Endodermal cell (in vitro differentiated cells): ENCODE data around the gene CORO2B. TPM values are rescaled to one million over a fixed set of nuclear protein-coding genes. Genes with fewer than 3 reads are reported as not detected.

ENCODE experiments used
- DNase-seq: peaks from one replicate; pipeline ENCODE4 v3.0.0-alpha.2; 2017
- H3K27ac ChIP-seq: 2 replicates; pipeline ENCODE4 v1.5.1; 2013; ENCODE audit warnings: mild to moderate bottlenecking, low read depth, low read length, moderate library complexity
- H3K27me3 ChIP-seq: 2 replicates; pipeline ENCODE4 v1.6.1; 2013; ENCODE audit warnings: mild to moderate bottlenecking, low read length, moderate library complexity; ENCODE audit not compliant: insufficient read depth, control insufficient read depth, poor library complexity, severe bottlenecking
- H3K36me3 ChIP-seq: 2 replicates; pipeline ENCODE4 v1.7.0; 2013; ENCODE audit warnings: mild to moderate bottlenecking, low read length, moderate library complexity; ENCODE audit not compliant: control insufficient read depth, insufficient read depth
- H3K4me1 ChIP-seq: one replicate; pipeline ENCODE4 v1.7.0; 2013; ENCODE audit warnings: low read length; ENCODE audit not compliant: control insufficient read depth, insufficient read depth
- H3K4me3 ChIP-seq: 2 replicates; pipeline ENCODE4 v1.5.1; 2013; ENCODE audit warnings: mild to moderate bottlenecking, low read length, moderate library complexity
- H3K9ac ChIP-seq: 2 replicates; pipeline ENCODE4 v1.6.1; 2013; ENCODE audit warnings: mild to moderate bottlenecking, low read length, moderate library complexity; ENCODE audit not compliant: poor library complexity, severe bottlenecking; ENCODE audit errors: extremely low read depth
- H3K9me3 ChIP-seq: 2 replicates; pipeline ENCODE4 v1.6.1; 2013; ENCODE audit warnings: mild to moderate bottlenecking, low read length, moderate library complexity; ENCODE audit not compliant: control insufficient read depth
- H3K27ac Mint-ChIP-seq: 2 replicates; pipeline ENCODE4 v1.8.0; 2020; ENCODE audit warnings: mixed read lengths
- H3K27me3 Mint-ChIP-seq: 2 replicates; pipeline ENCODE4 v1.8.0; 2021; ENCODE audit warnings: mild to moderate bottlenecking, mixed read lengths; ENCODE audit not compliant: insufficient read depth
- H3K36me3 Mint-ChIP-seq: 2 replicates; pipeline ENCODE4 v1.8.0; 2020; ENCODE audit warnings: low read depth, mixed read lengths
- H3K4me1 Mint-ChIP-seq: 2 replicates; pipeline ENCODE4 v1.8.0; 2020; ENCODE audit warnings: mixed read lengths
- H3K4me3 Mint-ChIP-seq: 2 replicates; pipeline ENCODE4 v1.8.0; 2020; ENCODE audit warnings: mild to moderate bottlenecking, moderate library complexity, mixed read lengths
- H3K9me3 Mint-ChIP-seq: 2 replicates; pipeline ENCODE4 v1.8.0; 2020; ENCODE audit warnings: mild to moderate bottlenecking, mixed read lengths
- CTCF ChIP-seq: fragments of 200-600 bp; sonication (generic); conservative IDR thresholded peaks from 2 replicates; pipeline ENCODE4 v1.5.0; 2021; ENCODE audit warnings: antibody characterized with exemption, mild to moderate bottlenecking
- WGBS, 2 experiments: methylation state at CpG; one replicate each; pipeline versions ENCODE4 v1.1.5 to v1.1.7; 2013; ENCODE audit warnings: missing lambda C conversion rate in 2 of 2, mixed read lengths in 1 of 2; ENCODE audit not compliant: insufficient coverage in 1 of 2, insufficient read length in 1 of 2; 5-methylcytosine and 5-hydroxymethylcytosine counted together
- total RNA-seq, 2 donors: library from RNA; stranded (reverse); fragmentation: NEBNext Ultra II Directional in 1 of 2; extraction: Animal tissue kit (Norgen Biotek cat#: 25700) in 1 of 2; gene quantifications; 2 replicates in 1 of 2; 3 replicates in 1 of 2; pipeline ENCODE4 v1.2.1, GENCODE V29; 2021

Gene CORO2B
- total RNA-seq, 2 donors from 2014 or later = 1.1 to 1.2 TPM

- Mint-ChIP-seq H3K36me3 (no peaks in the 10 kb centered on the region), H3K27me3 (no peaks in the 10 kb centered on the region), H3K27ac (no peak overlapping the region), H3K4me3 (no peak overlapping the region), H3K9me3 (no peaks in the 10 kb centered on the region), H3K4me1 (peaks cover 46% of the 10 kb centered on the region)
- no peak for TF ChIP-seq CTCF
- no peak overlapping the region for H3K4me3 ChIP-seq
- H3K27me3 ChIP-seq = no peaks in the 10 kb centered on the region
- 90 to 100% methylated on average over 1 to 2 of the region's 2 CpGs for WGBS, 2 experiments
- H3K9me3 ChIP-seq = peaks cover 20% of the 10 kb centered on the region
- peaks cover 12% of the 10 kb centered on the region for H3K4me1 ChIP-seq
- DNase-seq = no peak
- no peak overlapping the region for H3K27ac ChIP-seq
- no peaks in the 10 kb centered on the region for H3K36me3 ChIP-seq
- H3K9ac ChIP-seq = no peak overlapping the region
These were observed 153.7 kb downstream of the CORO2B start for GRCh38 chr15:68732451-68732850.

- no peak for TF ChIP-seq CTCF
- H3K27me3 Mint-ChIP-seq = no peaks in the 10 kb centered on the region
- H3K27ac Mint-ChIP-seq = no peak overlapping the region
- Histone ChIP-seq H3K9me3 (peaks cover 20% of the 10 kb centered on the region), H3K27ac (no peak overlapping the region), H3K9ac (no peak overlapping the region), H3K27me3 (no peaks in the 10 kb centered on the region), H3K4me1 (peaks cover 12% of the 10 kb centered on the region), H3K36me3 (no peaks in the 10 kb centered on the region), H3K4me3 (no peak overlapping the region)
- H3K4me3 Mint-ChIP-seq = no peak overlapping the region
- H3K4me1 Mint-ChIP-seq = peaks cover 46% of the 10 kb centered on the region
- no peak for DNase-seq
- WGBS, 2 experiments = 69 to 70% methylated on average over 5 of the region's 6 CpGs
- no peaks in the 10 kb centered on the region for H3K36me3 Mint-ChIP-seq
- H3K9me3 Mint-ChIP-seq = no peaks in the 10 kb centered on the region
These were observed 154.9 kb downstream of the CORO2B start for GRCh38 chr15:68733666-68734065.

GRCh38 chr15:68734352-68734751, 155.6 kb downstream of the CORO2B start:
- no peak for DNase-seq
- H3K27me3 ChIP-seq = no peaks in the 10 kb centered on the region
- H3K4me3 ChIP-seq = peak overlapping the region; percentile 25
- Mint-ChIP-seq H3K4me1 (peaks cover 46% of the 10 kb centered on the region), H3K27ac (no peak overlapping the region), H3K36me3 (no peaks in the 10 kb centered on the region), H3K27me3 (no peaks in the 10 kb centered on the region), H3K9me3 (no peaks in the 10 kb centered on the region), H3K4me3 (no peak overlapping the region)
- no peaks in the 10 kb centered on the region for H3K36me3 ChIP-seq
- H3K9me3 ChIP-seq = peaks cover 20% of the 10 kb centered on the region
- no peak overlapping the region for H3K9ac ChIP-seq
- no peak for TF ChIP-seq CTCF
- peaks cover 12% of the 10 kb centered on the region for H3K4me1 ChIP-seq
- H3K27ac ChIP-seq = no peak overlapping the region
